Left colon (tissue), 2 donors: Measurements from ENCODE around the gene IFIT5. TPM values are rescaled to one million over a fixed set of nuclear protein-coding genes. Genes with fewer than 3 reads are reported as not detected.
"Not testable (repeated sequence)": the region's sequence is repeated elsewhere in the genome, so short reads cannot be mapped to it uniquely, and the experiment has no call there.

Experiments
- ATAC-seq: fragments of 200-7000 bp; cut with Tn5 transposase; one replicate; pipeline ENCODE4 v1.9.1; 2020; ENCODE audit warnings: mild to moderate bottlenecking, moderate library complexity
- DNase-seq, 2 donors: peaks; one replicate each; pipeline ENCODE4 v3.0.0-alpha.2; 2020
- intact Hi-C, 2 donors: fragments of 100-400 bp; cut with DNase I in 1 of 2; cut with micrococcal nuclease in 1 of 2; formaldehyde crosslinking; loops; one replicate each; pipeline versions ENCODE4 v1.11.2 to v1.14.0; 2022; cut with DNase I, micrococcal nuclease
- total RNA-seq, 2 donors: library from RNA; stranded (reverse); fragmentation: NEBNext Ultra II Directional; extraction: Animal tissue kit (Norgen Biotek cat#: 25700); gene quantifications; one replicate each; pipeline ENCODE4 v1.2.1, GENCODE V29; 2021
- donor health status: DM: no; HTN: no; CAD: no.
- donor health status: DM: yes; HTN: yes; CAD: no.

The IFIT5 gene
- total RNA-seq, 2 donors from 2014 or later: 10.2 to 10.6 TPM

DNA sequence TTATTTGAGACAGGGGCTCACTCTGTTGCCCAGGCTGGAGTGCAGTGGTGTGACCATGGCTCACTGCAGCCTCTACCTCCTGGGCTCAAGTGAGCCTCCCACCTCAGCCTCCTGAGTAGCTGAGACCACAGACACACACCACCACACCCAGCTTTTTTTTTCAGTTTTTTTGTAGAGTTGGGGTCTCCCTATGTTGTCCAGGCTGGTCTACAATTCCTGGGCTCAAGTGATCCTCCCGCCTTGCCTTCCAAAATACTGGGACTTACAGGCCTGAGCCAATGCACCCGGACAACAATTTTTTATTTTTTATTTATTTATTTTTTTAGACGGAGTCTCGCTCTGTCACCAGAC, 23.2 kb upstream of the IFIT5 start:
- ATAC-seq, DNase-seq, intact Hi-C loops: not testable (repeated sequence)

DNA sequence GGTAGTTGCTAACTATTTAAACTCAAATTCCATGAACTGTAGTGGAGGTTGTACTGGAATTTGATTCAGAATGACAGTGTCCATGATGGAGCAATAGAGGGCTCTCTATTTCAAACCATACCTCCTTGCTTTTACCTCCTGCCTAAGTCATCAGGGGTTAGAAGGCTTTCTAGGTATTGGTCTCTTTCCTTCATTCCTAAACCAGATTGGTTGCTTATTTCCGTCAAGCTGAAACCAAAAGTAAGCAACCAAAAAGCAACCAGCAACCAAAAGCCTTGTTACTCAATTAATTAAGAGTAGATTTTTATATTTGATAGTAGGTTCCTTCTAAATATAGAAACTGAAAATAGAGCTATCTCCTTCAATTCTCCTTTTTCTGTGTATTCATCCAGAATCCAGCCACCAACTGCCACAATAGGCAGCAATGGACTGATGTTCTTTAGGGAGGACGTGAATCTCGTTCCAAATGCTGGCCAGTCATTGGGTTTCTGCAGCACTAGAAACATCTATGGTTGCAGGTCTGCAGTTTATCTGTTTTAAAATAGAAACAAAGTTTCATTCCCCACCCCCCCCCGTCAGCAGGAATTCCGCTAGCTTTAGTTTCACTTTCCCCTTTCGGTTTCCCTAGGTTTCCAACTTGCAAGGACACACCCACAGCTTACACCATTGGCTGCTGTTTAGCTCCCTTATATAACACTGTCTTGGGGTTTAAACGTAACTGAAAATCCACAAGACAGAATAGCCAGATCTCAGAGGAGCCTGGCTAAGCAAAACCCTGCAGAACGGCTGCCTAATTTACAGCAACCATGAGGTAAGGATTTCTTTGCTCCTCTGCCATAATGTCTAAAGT, 22.2 kb upstream of the IFIT5 start, which contains the start of gene IFIT1:
TSS of gene IFIT1 (plus strand) at position 717 of the 850 bp plus-strand sequence. CDS start at position 807, 90 bp downstream.
- ATAC-seq: peak; percentile 93
- intact Hi-C loops: no loop called here
- DNase-seq: peak; percentile 48 to 49

DNA sequence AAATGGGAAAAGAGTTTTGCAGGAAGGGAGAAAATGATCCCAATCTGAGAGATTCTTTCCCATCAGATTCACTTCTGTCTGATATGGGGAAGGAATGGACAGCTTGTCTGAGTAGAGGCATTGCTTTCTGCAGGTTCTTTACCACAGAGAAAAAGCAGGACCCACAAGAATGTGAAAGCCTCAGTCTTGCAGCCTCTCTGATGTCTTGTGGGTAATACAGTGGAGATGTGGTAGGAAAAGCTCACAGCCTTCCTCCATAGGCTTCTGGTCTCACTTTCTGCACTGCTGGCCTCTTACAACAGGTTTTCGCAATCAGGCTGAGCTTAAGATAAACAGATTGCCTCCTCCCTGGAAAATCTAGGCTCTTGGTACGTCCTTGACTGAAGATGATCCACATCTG, 21.4 kb upstream of the IFIT5 start:
- no peak for DNase-seq
- intact Hi-C loops: no loop called here

DNA sequence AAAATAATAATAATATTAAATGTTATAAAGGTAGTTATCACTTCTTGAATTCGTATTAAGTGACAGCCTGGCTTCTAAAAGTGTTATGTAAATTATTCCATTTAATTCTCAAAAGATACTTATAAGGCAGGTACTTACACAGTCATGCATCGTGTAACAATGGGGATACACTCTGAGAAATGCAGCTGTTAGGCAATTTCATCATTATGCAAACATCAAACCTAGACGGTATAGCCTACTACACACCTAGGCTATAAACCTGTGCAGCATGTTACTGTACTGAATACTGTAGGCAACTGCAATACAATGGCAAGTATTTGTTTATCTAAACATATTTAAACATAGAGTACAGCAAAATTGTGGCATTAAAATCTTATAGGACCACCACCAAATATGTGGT, 20.5 kb upstream of the IFIT5 start:
- no peak for DNase-seq
- peak; percentile 79 for ATAC-seq
- intact Hi-C loops: no loop called here

More for the DNA sequence above, 21.4 kb upstream of the IFIT5 start:
- ATAC-seq: peak; percentile 46

DNA sequence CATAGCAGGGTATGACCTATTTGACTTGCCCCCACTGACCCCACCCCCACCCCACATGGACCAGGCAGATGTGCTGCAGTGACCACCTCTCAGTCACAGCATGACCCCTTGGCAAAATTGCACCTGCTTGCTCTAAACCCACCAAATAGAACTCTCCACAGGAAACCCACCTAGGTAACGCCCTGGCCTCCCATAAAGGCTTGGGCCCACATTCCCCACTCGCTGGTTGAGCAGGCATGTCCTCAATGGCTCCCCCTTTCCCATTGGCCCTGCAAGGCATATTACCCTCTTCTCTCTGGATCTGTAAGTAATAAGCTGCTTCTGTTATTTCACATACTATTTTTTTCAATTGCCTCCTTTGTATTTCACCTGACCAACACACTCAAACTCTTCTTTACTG, 19.2 kb upstream of the IFIT5 start:
- intact Hi-C loops: no loop called here

DNA sequence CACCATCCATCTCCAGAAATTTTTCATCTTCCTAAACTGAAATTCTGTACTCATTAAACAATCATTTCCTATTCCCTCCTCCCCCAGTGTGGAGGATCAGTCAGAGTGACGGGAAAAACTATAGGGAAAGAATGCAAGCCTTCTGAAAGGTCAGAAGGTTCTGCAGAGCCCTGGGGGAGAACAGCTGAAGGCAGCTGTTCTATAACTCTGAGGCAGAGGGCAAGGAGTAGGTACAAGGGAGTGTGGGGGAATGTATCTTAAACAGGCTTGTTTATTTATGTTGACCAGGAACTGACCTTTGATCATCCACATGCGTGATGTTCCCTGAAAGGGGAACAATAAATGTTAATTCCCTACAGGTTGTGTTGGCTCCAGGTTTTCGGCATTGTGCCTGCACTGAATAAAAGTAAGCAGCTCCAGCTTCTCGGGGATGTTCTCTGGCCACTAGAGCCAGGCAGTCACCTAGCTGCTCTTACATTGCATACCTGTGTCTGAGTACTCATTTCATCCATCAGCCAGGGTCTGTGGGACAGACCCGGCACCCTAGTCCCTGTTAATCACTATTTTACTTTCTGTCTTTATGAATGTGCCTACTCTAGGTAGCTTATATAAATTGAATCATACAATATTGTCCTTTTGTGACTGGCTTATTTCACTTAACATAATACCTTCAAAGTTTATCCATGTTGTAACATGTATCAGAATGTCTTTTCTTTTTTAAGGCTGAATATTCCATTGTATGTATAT, 16.2 kb upstream of the IFIT5 start:
- DNase-seq (no peak), ATAC-seq (peak; percentile 26)
- intact Hi-C loops: no loop called here

More for the DNA sequence above, 19.2 kb upstream of the IFIT5 start:
- no peak for DNase-seq
- no peak for ATAC-seq

DNA sequence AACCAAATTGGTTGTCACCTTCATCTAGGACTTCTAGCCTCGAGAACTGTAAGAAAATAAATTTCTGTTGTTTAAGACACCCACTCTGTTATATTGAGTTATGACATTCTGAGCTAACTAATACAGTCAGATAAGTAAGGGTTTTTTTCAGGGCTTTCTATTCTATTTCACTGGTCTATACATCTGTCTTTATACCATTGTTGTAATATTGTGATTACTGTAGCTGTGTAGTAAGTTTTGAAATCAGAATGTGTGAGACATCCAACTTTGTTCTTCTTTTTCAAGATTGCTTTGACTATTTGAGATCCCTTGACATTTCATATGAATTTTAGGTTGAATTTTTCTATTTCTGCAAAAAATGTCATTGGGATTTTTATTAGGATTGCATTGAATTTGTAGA, 14.4 kb upstream of the IFIT5 start:
- intact Hi-C loops: no loop called here
- no peak for DNase-seq
- ATAC-seq: no peak

DNA sequence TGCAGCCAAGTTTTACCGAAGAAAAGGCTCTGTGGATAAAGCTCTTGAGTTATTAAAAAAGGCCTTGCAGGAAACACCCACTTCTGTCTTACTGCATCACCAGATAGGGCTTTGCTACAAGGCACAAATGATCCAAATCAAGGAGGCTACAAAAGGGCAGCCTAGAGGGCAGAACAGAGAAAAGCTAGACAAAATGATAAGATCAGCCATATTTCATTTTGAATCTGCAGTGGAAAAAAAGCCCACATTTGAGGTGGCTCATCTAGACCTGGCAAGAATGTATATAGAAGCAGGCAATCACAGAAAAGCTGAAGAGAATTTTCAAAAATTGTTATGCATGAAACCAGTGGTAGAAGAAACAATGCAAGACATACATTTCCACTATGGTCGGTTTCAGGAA, 11.3 kb upstream of the IFIT5 start:
- intact Hi-C loops: no loop called here
- no peak for DNase-seq
- ATAC-seq: no peak

DNA sequence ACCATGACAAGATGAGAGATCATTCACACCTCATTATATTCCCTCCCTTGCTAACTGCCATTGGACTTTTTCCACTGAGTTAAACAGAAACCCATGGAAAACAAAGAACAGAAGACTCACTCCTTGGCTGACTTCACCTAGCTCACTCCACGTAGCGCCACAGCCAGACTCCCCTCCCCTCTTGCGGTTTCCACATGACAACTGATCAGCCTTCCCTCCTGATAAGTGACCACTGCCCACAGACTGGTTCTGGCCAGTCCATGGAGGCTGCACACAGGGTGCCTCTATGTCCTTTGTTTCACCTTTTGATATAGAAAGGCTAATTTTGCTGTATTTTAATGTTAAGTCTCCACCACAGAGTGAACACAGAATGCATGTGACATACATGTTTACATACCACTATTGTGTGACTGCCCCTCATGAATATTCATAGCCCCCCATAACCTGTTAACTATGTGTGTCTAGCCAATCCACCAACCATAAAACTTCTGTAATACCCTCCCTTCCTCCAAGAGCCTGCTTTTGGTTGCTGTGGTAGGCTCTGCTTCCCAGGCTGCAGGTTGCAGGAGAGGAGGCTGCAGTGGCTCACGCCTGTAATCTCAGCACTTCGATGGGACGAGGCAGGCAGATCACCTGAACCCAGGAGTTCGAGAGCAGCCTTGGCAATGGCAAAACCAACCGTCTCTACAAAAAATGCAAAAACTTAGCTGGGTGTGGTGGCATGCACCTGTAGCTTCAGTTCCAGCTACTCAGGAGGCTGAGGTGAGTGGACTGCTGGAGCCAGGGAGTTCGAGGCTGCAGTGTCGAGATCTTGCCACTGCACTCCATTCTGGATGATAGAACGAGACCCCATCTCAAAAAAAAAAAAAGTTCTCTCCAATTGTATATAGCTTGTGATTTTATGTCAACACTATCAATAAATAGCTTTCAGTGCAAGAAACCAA, 10.0 kb upstream of the IFIT5 start:
- ATAC-seq: peak; percentile 38
- intact Hi-C loops: no loop called here

DNA sequence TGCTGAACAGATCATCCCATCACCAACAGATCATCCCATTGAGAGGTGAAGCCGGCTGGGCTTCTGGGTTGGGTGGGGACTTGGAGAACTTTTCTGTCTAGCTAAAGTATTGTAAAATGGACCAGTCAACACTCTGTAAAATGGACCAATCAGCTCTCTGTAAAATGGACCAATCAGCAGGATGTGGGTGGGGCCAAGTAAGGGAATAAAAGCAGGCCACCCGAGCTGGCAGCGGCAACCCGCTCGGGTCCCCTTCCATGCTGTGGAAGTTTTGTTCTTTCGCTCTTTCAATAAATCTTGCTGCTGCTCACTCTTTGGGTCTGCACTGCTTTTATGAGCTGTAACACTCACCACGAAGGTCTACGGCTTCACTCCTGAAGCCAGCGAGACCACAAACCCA, 8.2 kb upstream of the IFIT5 start:
- intact Hi-C loops, DNase-seq, ATAC-seq: not testable (repeated sequence)

More for the DNA sequence above, 10.0 kb upstream of the IFIT5 start:
- no peak for DNase-seq

GRCh38 chr10:89407792-89408191, 6.6 kb upstream of the IFIT5 start:
- DNase-seq, intact Hi-C loops, ATAC-seq: not testable (repeated sequence)

GRCh38 chr10:89409282-89409681, 5.1 kb upstream of the IFIT5 start:
- ATAC-seq, intact Hi-C loops, DNase-seq: not testable (repeated sequence)

DNA sequence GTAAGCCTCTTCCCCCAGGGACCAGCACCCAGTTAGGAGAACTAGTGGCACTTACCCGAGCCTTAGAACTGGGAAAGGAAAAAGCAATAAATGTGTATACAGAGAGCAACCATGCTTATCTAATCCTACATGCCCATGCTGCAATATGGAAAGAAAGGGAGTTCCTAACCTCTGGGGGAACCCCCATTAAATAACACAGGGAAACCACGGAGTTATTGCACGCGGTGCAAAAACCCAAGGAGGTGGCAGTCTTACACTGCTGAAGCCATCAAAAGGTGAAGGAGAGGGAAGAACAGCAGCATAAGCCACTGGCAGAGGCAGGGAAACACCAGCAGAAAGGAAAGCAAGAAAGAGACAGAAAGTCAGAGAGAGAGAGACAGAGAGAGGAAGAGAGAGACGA, 3.8 kb upstream of the IFIT5 start:
- DNase-seq, ATAC-seq, intact Hi-C loops: not testable (repeated sequence)

GRCh38 chr10:89411135-89411534, 3.2 kb upstream of the IFIT5 start:
- DNase-seq, intact Hi-C loops, ATAC-seq: not testable (repeated sequence)

- DNase-seq, ATAC-seq, intact Hi-C loops: not testable (repeated sequence)
These were observed 2.1 kb upstream of the IFIT5 start for GRCh38 chr10:89412276-89412675.

- no peak for ATAC-seq
- DNase-seq: no peak
- intact Hi-C loops: no loop called here
These were observed 913 bp upstream of the IFIT5 start for GRCh38 chr10:89413398-89413912.

GRCh38 chr10:89414879-89415821, 782 bp downstream of the IFIT5 start:
- ATAC-seq (peak; percentile 72), DNase-seq (peak; percentile 38 to 53)
- intact Hi-C loops: no loop called here
